Panc1 (cell line): ENCODE data around the gene NAGPA.
"Not testable (repeated sequence)": the region's sequence is repeated elsewhere in the genome, so short reads cannot be mapped to it uniquely, and the experiment has no call there.

ENCODE experiments used
- CTCF ChIP-seq: fragments of 450-650 bp; IDR thresholded peaks from 2 replicates; pipeline ENCODE4 v1.5.1; 2017; ENCODE audit warnings: mild to moderate bottlenecking
- REST ChIP-seq, 2 experiments: IDR thresholded peaks; 2 replicates each; pipeline ENCODE4 v1.6.1; 2011 to 2012; ENCODE audit warnings: low read depth in 2 of 2, control low read depth in 1 of 2, low read length in 1 of 2, mild to moderate bottlenecking in 1 of 2, moderate library complexity in 1 of 2; ENCODE audit not compliant: insufficient read depth in 1 of 2

- not testable (repeated sequence) for TF ChIP-seq CTCF; REST (IDR thresholded peaks at IDR 0.05; ENCODE audit: insufficient read depth in 1 of 2, low read depth in 2 of 2, low read length in 1 of 2)
Measured at GRCh38 chr16:5080461-5080860, 46.7 kb upstream of the NAGPA start.
